Stomach (tissue), 4 donors: ENCODE measurements around the gene CIBAR2.

ENCODE experiments used
- CTCF ChIP-seq, 7 experiments: fragments of 450-650 bp in 4 of 7; fragments of 200-600 bp in 3 of 7; sonication (generic) in 3 of 7; IDR thresholded peaks; one replicate each; pipeline ENCODE4 v1.5.1; 2016 to 2019; ENCODE audit warnings: antibody characterized with exemption in 7 of 7, control low read depth in 2 of 7, mild to moderate bottlenecking in 1 of 7
- POLR2A ChIP-seq, 4 donors: fragments of 450-650 bp; IDR thresholded peaks; one replicate each; pipeline ENCODE4 v1.6.1; 2016; ENCODE audit warnings: antibody characterized with exemption in 4 of 4, control low read depth in 2 of 4, mild to moderate bottlenecking in 1 of 4, moderate library complexity in 1 of 4

- TF ChIP-seq CTCF (IDR thresholded peaks at IDR 0.05) (no peak), POLR2A (IDR thresholded peaks at IDR 0.05) (no peak)
Measured at GRCh38 chr16:85104147-85104546, 8.1 kb downstream of the CIBAR2 start.
